ENCODE results near the gene PTGER4. TPM values are rescaled to one million over a fixed set of nuclear protein-coding genes. Genes with fewer than 3 reads are reported as not detected.
A peak's percentile ranks its signal among the peaks of the same experiment; 100 is the strongest.

The PTGER4 gene
- total RNA-seq, 3 donors from 2014 or later (not counting 1 experiment from before 2014, with no cell fraction given), result 112 to 126 (median 117) TPM

- H3K4me3 Mint-ChIP-seq, result peak overlapping the region; percentile 56
- H3K9me3 ChIP-seq (ENCODE audit: control insufficient read depth, insufficient read depth, low read length), result no peaks in the 10 kb centered on the region
- no peaks in the 10 kb centered on the region for H3K9me3 Mint-ChIP-seq
- H3K27me3 ChIP-seq (ENCODE audit: control insufficient read depth, insufficient read depth, low read length), result no peaks in the 10 kb centered on the region
- peak overlapping the region; percentile 10 to 89 for H3K27ac Mint-ChIP-seq
- no peak for TF ChIP-seq CTCF (IDR thresholded peaks at IDR 0.05)
- peak; percentile 56 to 61 (median 60) for ATAC-seq
- H3K4me1 Mint-ChIP-seq, result peaks cover 53 to 56% of the 10 kb centered on the region in 2 donors
- H3K27me3 Mint-ChIP-seq (ENCODE audit: low read depth in 2 of 2), result no peaks in the 10 kb centered on the region
- DNase-seq, result peak in 1 of 2 donors; percentile 52
- H3K36me3 ChIP-seq (ENCODE audit: control insufficient read depth, insufficient read depth, low read length), result no peaks in the 10 kb centered on the region
- intact Hi-C loops (cut with micrococcal nuclease), result no loop called here
- H3K4me1 ChIP-seq (ENCODE audit: control insufficient read depth, insufficient read depth, low read length), result peaks cover 25% of the 10 kb centered on the region
- 30% methylated on average over 7 of the region's 8 CpGs for WGBS (ENCODE audit: insufficient coverage)
- no peaks in the 10 kb centered on the region for H3K36me3 Mint-ChIP-seq
- H3K27ac ChIP-seq (ENCODE audit: low read length), result peak overlapping the region; percentile 2
- no peak overlapping the region for H3K4me3 ChIP-seq (ENCODE audit: low read length)
Measured at GRCh38 chr5:40652441-40653220, 27.1 kb upstream of the PTGER4 start.

DNA sequence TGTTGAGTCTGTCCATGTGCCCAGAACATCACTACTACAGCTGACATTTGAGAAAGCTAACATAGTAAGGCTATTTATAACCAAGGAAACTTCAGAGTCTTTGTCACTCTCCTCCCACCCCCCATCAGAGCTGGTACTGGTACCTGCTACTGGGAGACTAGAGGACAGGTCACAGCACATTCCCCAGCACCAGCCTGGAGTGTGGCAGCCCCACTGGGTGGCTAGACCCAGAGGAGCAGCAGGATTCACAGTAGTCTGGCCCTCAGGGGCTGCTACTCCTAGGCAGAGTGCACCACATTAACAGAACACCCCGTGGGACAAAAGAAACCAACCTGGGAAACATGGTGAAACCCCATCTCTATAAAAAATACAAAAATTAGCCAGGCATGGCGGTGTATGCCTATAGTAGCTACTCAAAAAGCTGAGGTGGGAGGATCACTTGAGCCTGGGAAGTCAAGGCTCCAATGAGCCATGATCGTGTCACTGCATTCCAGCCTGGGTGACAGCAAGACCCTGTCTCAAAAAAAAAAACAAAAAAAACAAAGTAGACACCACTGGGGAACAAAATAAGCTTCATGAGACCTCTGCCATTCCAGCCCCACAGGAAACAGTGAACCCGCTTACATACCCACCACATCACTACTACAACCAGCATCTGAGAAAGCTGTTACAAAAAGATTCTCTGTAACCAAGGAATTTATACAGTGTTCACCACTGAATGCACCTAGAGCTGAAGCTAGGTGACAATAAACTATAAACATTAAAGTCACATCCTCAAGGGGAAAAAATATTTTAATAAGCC, 26.3 kb upstream of the PTGER4 start:
- Histone ChIP-seq H3K9me3 (ENCODE audit: control insufficient read depth, insufficient read depth, low read length) (no peaks in the 10 kb centered on the region), H3K4me3 (ENCODE audit: low read length) (no peak overlapping the region), H3K27ac (ENCODE audit: low read length) (peak overlapping the region; percentile 1), H3K36me3 (ENCODE audit: control insufficient read depth, insufficient read depth, low read length) (no peaks in the 10 kb centered on the region), H3K4me1 (ENCODE audit: control insufficient read depth, insufficient read depth, low read length) (peaks cover 25% of the 10 kb centered on the region), H3K27me3 (ENCODE audit: control insufficient read depth, insufficient read depth, low read length) (no peaks in the 10 kb centered on the region)
- peak overlapping the region; percentile 56 for H3K4me3 Mint-ChIP-seq
- H3K4me1 Mint-ChIP-seq, result peaks cover 47 to 51% of the 10 kb centered on the region in 2 donors
- DNase-seq, result peak in 1 of 2 donors; percentile 50
- TF ChIP-seq CTCF (IDR thresholded peaks at IDR 0.05), result no peak
- no peaks in the 10 kb centered on the region for H3K27me3 Mint-ChIP-seq (ENCODE audit: low read depth in 2 of 2)
- WGBS (ENCODE audit: insufficient coverage), result 46% methylated on average over 4 of the region's 4 CpGs
- intact Hi-C loops (cut with micrococcal nuclease), result no loop called here
- peak overlapping the region; percentile 10 to 89 for H3K27ac Mint-ChIP-seq
- ATAC-seq, result peak; percentile 30 to 59 (median 48)
- H3K36me3 Mint-ChIP-seq, result no peaks in the 10 kb centered on the region
- H3K9me3 Mint-ChIP-seq, result no peaks in the 10 kb centered on the region

- Mint-ChIP-seq H3K9me3 (no peaks in the 10 kb centered on the region), H3K4me3 (peak overlapping the region; percentile 14), H3K27ac (peak overlapping the region; percentile 10 to 89), H3K27me3 (ENCODE audit: low read depth in 2 of 2) (no peaks in the 10 kb centered on the region), H3K36me3 (no peaks in the 10 kb centered on the region), H3K4me1 (peaks cover 44 to 45% of the 10 kb centered on the region in 2 donors)
- Histone ChIP-seq H3K4me1 (ENCODE audit: control insufficient read depth, insufficient read depth, low read length) (peaks cover 25% of the 10 kb centered on the region), H3K4me3 (ENCODE audit: low read length) (no peak overlapping the region), H3K27ac (ENCODE audit: low read length) (peak overlapping the region; percentile 23), H3K27me3 (ENCODE audit: control insufficient read depth, insufficient read depth, low read length) (no peaks in the 10 kb centered on the region), H3K36me3 (ENCODE audit: control insufficient read depth, insufficient read depth, low read length) (no peaks in the 10 kb centered on the region), H3K9me3 (ENCODE audit: control insufficient read depth, insufficient read depth, low read length) (no peaks in the 10 kb centered on the region)
- 100% methylated on average over 2 of the region's 4 CpGs for WGBS (ENCODE audit: insufficient coverage)
- no peak for TF ChIP-seq CTCF (IDR thresholded peaks at IDR 0.05)
- intact Hi-C loops (cut with micrococcal nuclease), result no loop called here
- ATAC-seq (no peak), DNase-seq (no peak)
Measured at GRCh38 chr5:40654377-40654991, 25.2 kb upstream of the PTGER4 start.

Measured in natural killer cell (primary cell).